HCT116 (cell line): Measurements from ENCODE around the gene PTGS1.

Source experiments
- CBX3 ChIP-seq: IDR thresholded peaks from 2 replicates; pipeline ENCODE4 v1.6.1; 2012; ENCODE audit warnings: low read depth
- EGR1 ChIP-seq: IDR thresholded peaks from 2 replicates; pipeline ENCODE4 v1.6.1; 2012; ENCODE audit warnings: low read depth
- EZH2 ChIP-seq: fragments of 200-600 bp; sonication (generic); IDR thresholded peaks from 2 replicates; pipeline ENCODE4 v1.6.1; 2017; ENCODE audit warnings: antibody characterized with exemption, mixed run types
- POLR2A ChIP-seq: IDR thresholded peaks from 2 replicates; pipeline ENCODE4 v1.7.0; 2011; ENCODE audit warnings: borderline replicate concordance; ENCODE audit not compliant: insufficient read depth, insufficient read length; ENCODE audit errors: extremely low read depth
- RAD21 ChIP-seq: IDR thresholded peaks from 2 replicates; pipeline ENCODE4 v1.6.1; 2012; ENCODE audit warnings: low read depth, mild to moderate bottlenecking
- ZNF274 ChIP-seq: fragments of 200-500 bp; sonication (Bioruptor generic); IDR thresholded peaks from 2 replicates; pipeline ENCODE4 v1.6.1; 2014; ENCODE audit warnings: mild to moderate bottlenecking, low read depth, low read length, inconsistent platforms
- TF ChIP-seq, protein P1 (sequence below): IDR thresholded peaks from 2 replicates; pipeline ENCODE4 v1.6.1; 2012
- TF ChIP-seq, protein P2 (sequence below), 3 experiments: fragments of 200-600 bp in 1 of 3; sonication (generic) in 1 of 3; IDR thresholded peaks in 2 of 3; conservative IDR thresholded peaks in 1 of 3; 2 replicates each; pipeline ENCODE4 v1.5.1; 2012 to 2017; ENCODE audit warnings: low read depth in 2 of 3, low read length in 2 of 3, antibody characterized with exemption in 1 of 3, borderline replicate concordance in 1 of 3, control low read depth in 1 of 3, mild to moderate bottlenecking in 1 of 3, mixed read lengths in 1 of 3, mixed run types in 1 of 3, moderate library complexity in 1 of 3; ENCODE audit not compliant: insufficient read depth in 1 of 3

DNA sequence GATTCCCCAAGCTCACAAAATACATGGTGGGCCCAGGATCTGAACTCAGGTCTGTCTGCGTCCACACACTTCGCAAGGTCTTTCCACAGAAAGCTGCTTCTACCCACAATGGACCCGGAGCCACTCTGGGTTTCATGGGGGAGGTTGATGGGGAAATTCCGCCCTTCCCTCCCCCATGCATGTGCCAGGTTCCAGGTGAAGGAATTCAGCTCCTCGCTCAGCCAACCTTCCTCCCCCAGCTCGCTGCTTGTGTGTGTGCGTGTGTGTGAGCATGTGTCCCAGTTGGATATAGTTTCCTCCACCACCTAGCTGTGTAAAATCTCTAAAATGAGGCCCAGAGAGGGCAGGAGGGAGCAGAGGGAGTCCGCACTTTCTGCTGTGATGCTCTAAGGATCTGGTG, 1.0 kb downstream of the PTGS1 start:
- TF ChIP-seq EZH2, result no peak
- TF ChIP-seq, protein P1, sequence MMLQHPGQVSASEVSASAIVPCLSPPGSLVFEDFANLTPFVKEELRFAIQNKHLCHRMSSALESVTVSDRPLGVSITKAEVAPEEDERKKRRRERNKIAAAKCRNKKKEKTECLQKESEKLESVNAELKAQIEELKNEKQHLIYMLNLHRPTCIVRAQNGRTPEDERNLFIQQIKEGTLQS, result no peak
- TF ChIP-seq, protein P2, sequence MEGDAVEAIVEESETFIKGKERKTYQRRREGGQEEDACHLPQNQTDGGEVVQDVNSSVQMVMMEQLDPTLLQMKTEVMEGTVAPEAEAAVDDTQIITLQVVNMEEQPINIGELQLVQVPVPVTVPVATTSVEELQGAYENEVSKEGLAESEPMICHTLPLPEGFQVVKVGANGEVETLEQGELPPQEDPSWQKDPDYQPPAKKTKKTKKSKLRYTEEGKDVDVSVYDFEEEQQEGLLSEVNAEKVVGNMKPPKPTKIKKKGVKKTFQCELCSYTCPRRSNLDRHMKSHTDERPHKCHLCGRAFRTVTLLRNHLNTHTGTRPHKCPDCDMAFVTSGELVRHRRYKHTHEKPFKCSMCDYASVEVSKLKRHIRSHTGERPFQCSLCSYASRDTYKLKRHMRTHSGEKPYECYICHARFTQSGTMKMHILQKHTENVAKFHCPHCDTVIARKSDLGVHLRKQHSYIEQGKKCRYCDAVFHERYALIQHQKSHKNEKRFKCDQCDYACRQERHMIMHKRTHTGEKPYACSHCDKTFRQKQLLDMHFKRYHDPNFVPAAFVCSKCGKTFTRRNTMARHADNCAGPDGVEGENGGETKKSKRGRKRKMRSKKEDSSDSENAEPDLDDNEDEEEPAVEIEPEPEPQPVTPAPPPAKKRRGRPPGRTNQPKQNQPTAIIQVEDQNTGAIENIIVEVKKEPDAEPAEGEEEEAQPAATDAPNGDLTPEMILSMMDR (IDR thresholded peaks at IDR 0.05 in 2 of 3, conservative IDR thresholded peaks at IDR 0.05 in 1 of 3; ENCODE audit: borderline replicate concordance in 1 of 3, insufficient read depth in 1 of 3, low read depth in 2 of 3, low read length in 2 of 3), result no peak
- TF ChIP-seq ZNF274, result no peak
- TF ChIP-seq RAD21, result no peak
- no peak for TF ChIP-seq EGR1
- no peak for TF ChIP-seq CBX3
- TF ChIP-seq POLR2A, result no peak
